Measurements from ENCODE around the gene GUCY1A1.

Gene GUCY1A1

GRCh38 chr4:155734065-155734464 is 67.4 kb downstream of the GUCY1A1 start:
- Histone ChIP-seq H3K27ac (ENCODE audit: low read depth in 2 of 2, low read length in 2 of 2) (no peak overlapping the region), H3K27me3 (ENCODE audit: control insufficient read depth in 2 of 2, insufficient read depth in 2 of 2, low read length in 2 of 2) (no peaks in the 10 kb centered on the region), H3K9ac (ENCODE audit: low read depth in 1 of 2, low read length in 2 of 2) (no peak overlapping the region), H3K36me3 (ENCODE audit: control insufficient read depth in 2 of 2, insufficient read depth in 2 of 2, low read length in 2 of 2) (no peaks in the 10 kb centered on the region), H3K4me3 (ENCODE audit: low read length in 2 of 2) (no peak overlapping the region), H3K9me3 (ENCODE audit: control insufficient read depth in 2 of 2, low read length in 2 of 2) (no peaks in the 10 kb centered on the region), H3K4me1 (ENCODE audit: control insufficient read depth in 2 of 2, insufficient read depth in 2 of 2, low read length in 2 of 2) (no peaks in the 10 kb centered on the region)

GRCh38 chr4:155734951-155735350 is 68.3 kb downstream of the GUCY1A1 start:
- Histone ChIP-seq H3K9ac (ENCODE audit: low read depth in 1 of 2, low read length in 2 of 2) (no peak overlapping the region), H3K27ac (ENCODE audit: low read depth in 2 of 2, low read length in 2 of 2) (no peak overlapping the region), H3K36me3 (ENCODE audit: control insufficient read depth in 2 of 2, insufficient read depth in 2 of 2, low read length in 2 of 2) (no peaks in the 10 kb centered on the region), H3K4me3 (ENCODE audit: low read length in 2 of 2) (no peak overlapping the region), H3K9me3 (ENCODE audit: control insufficient read depth in 2 of 2, low read length in 2 of 2) (no peaks in the 10 kb centered on the region), H3K4me1 (ENCODE audit: control insufficient read depth in 2 of 2, insufficient read depth in 2 of 2, low read length in 2 of 2) (no peaks in the 10 kb centered on the region), H3K27me3 (ENCODE audit: control insufficient read depth in 2 of 2, insufficient read depth in 2 of 2, low read length in 2 of 2) (no peaks in the 10 kb centered on the region)

GRCh38 chr4:155735496-155735895 is 68.8 kb downstream of the GUCY1A1 start:
- Histone ChIP-seq H3K27ac (ENCODE audit: low read depth in 2 of 2, low read length in 2 of 2) (no peak overlapping the region), H3K9ac (ENCODE audit: low read depth in 1 of 2, low read length in 2 of 2) (no peak overlapping the region)

GRCh38 chr4:155738548-155738947 is 71.9 kb downstream of the GUCY1A1 start:
- Histone ChIP-seq H3K27me3 (ENCODE audit: control insufficient read depth in 2 of 2, insufficient read depth in 2 of 2, low read length in 2 of 2) (no peaks in the 10 kb centered on the region), H3K27ac (ENCODE audit: low read depth in 2 of 2, low read length in 2 of 2) (no peak overlapping the region), H3K4me1 (ENCODE audit: control insufficient read depth in 2 of 2, insufficient read depth in 2 of 2, low read length in 2 of 2) (no peaks in the 10 kb centered on the region)

More at GRCh38 chr4:155735496-155735895, 68.8 kb downstream of the GUCY1A1 start:
- no peaks in the 10 kb centered on the region for H3K9me3 ChIP-seq (ENCODE audit: control insufficient read depth in 2 of 2, low read length in 2 of 2)
- H3K4me1 ChIP-seq (ENCODE audit: control insufficient read depth in 2 of 2, insufficient read depth in 2 of 2, low read length in 2 of 2) = no peaks in the 10 kb centered on the region
- no peaks in the 10 kb centered on the region for H3K27me3 ChIP-seq (ENCODE audit: control insufficient read depth in 2 of 2, insufficient read depth in 2 of 2, low read length in 2 of 2)
- no peak overlapping the region for H3K4me3 ChIP-seq (ENCODE audit: low read length in 2 of 2)
- H3K36me3 ChIP-seq (ENCODE audit: control insufficient read depth in 2 of 2, insufficient read depth in 2 of 2, low read length in 2 of 2) = no peaks in the 10 kb centered on the region

GRCh38 chr4:155741546-155741945 is 74.9 kb downstream of the GUCY1A1 start:
- no peak overlapping the region for H3K9ac ChIP-seq (ENCODE audit: low read depth in 1 of 2, low read length in 2 of 2)
- no peaks in the 10 kb centered on the region for H3K27me3 ChIP-seq (ENCODE audit: control insufficient read depth in 2 of 2, insufficient read depth in 2 of 2, low read length in 2 of 2)
- no peaks in the 10 kb centered on the region for H3K36me3 ChIP-seq (ENCODE audit: control insufficient read depth in 2 of 2, insufficient read depth in 2 of 2, low read length in 2 of 2)
- no peaks in the 10 kb centered on the region for H3K9me3 ChIP-seq (ENCODE audit: control insufficient read depth in 2 of 2, low read length in 2 of 2)
- H3K27ac ChIP-seq (ENCODE audit: low read depth in 2 of 2, low read length in 2 of 2) = no peak overlapping the region
- no peaks in the 10 kb centered on the region for H3K4me1 ChIP-seq (ENCODE audit: control insufficient read depth in 2 of 2, insufficient read depth in 2 of 2, low read length in 2 of 2)
- H3K4me3 ChIP-seq (ENCODE audit: low read length in 2 of 2) = no peak overlapping the region

More at GRCh38 chr4:155738548-155738947, 71.9 kb downstream of the GUCY1A1 start:
- H3K36me3 ChIP-seq (ENCODE audit: control insufficient read depth in 2 of 2, insufficient read depth in 2 of 2, low read length in 2 of 2) = no peaks in the 10 kb centered on the region
- H3K9me3 ChIP-seq (ENCODE audit: control insufficient read depth in 2 of 2, low read length in 2 of 2) = no peaks in the 10 kb centered on the region
- no peak overlapping the region for H3K4me3 ChIP-seq (ENCODE audit: low read length in 2 of 2)
- no peak overlapping the region for H3K9ac ChIP-seq (ENCODE audit: low read depth in 1 of 2, low read length in 2 of 2)

- H3K4me3 ChIP-seq (ENCODE audit: low read length in 2 of 2) = no peak overlapping the region
- no peaks in the 10 kb centered on the region for H3K4me1 ChIP-seq (ENCODE audit: control insufficient read depth in 2 of 2, insufficient read depth in 2 of 2, low read length in 2 of 2)
- no peaks in the 10 kb centered on the region for H3K9me3 ChIP-seq (ENCODE audit: control insufficient read depth in 2 of 2, low read length in 2 of 2)
- H3K27ac ChIP-seq (ENCODE audit: low read depth in 2 of 2, low read length in 2 of 2) = no peak overlapping the region
- H3K9ac ChIP-seq (ENCODE audit: low read depth in 1 of 2, low read length in 2 of 2) = no peak overlapping the region
- H3K27me3 ChIP-seq (ENCODE audit: control insufficient read depth in 2 of 2, insufficient read depth in 2 of 2, low read length in 2 of 2) = no peaks in the 10 kb centered on the region
- no peaks in the 10 kb centered on the region for H3K36me3 ChIP-seq (ENCODE audit: control insufficient read depth in 2 of 2, insufficient read depth in 2 of 2, low read length in 2 of 2)
Observed at GRCh38 chr4:155742310-155743015, 75.8 kb downstream of the GUCY1A1 start.

GRCh38 chr4:155745984-155746383 is 79.3 kb downstream of the GUCY1A1 start:
- no peak overlapping the region for H3K27ac ChIP-seq (ENCODE audit: low read depth in 2 of 2, low read length in 2 of 2)
- H3K4me3 ChIP-seq (ENCODE audit: low read length in 2 of 2) = no peak overlapping the region
- H3K36me3 ChIP-seq (ENCODE audit: control insufficient read depth in 2 of 2, insufficient read depth in 2 of 2, low read length in 2 of 2) = no peaks in the 10 kb centered on the region
- H3K4me1 ChIP-seq (ENCODE audit: control insufficient read depth in 2 of 2, insufficient read depth in 2 of 2, low read length in 2 of 2) = no peaks in the 10 kb centered on the region
- H3K9me3 ChIP-seq (ENCODE audit: control insufficient read depth in 2 of 2, low read length in 2 of 2) = no peaks in the 10 kb centered on the region
- no peaks in the 10 kb centered on the region for H3K27me3 ChIP-seq (ENCODE audit: control insufficient read depth in 2 of 2, insufficient read depth in 2 of 2, low read length in 2 of 2)
- no peak overlapping the region for H3K9ac ChIP-seq (ENCODE audit: low read depth in 1 of 2, low read length in 2 of 2)

- H3K9me3 ChIP-seq (ENCODE audit: control insufficient read depth in 2 of 2, low read length in 2 of 2) = no peaks in the 10 kb centered on the region
- H3K27ac ChIP-seq (ENCODE audit: low read depth in 2 of 2, low read length in 2 of 2) = no peak overlapping the region
Observed at GRCh38 chr4:155748039-155748438, 81.4 kb downstream of the GUCY1A1 start.

GRCh38 chr4:155749041-155749440 is 82.4 kb downstream of the GUCY1A1 start:
- no peaks in the 10 kb centered on the region for H3K27me3 ChIP-seq (ENCODE audit: control insufficient read depth in 2 of 2, insufficient read depth in 2 of 2, low read length in 2 of 2)
- H3K9ac ChIP-seq (ENCODE audit: low read depth in 1 of 2, low read length in 2 of 2) = no peak overlapping the region
- no peak overlapping the region for H3K27ac ChIP-seq (ENCODE audit: low read depth in 2 of 2, low read length in 2 of 2)
- H3K36me3 ChIP-seq (ENCODE audit: control insufficient read depth in 2 of 2, insufficient read depth in 2 of 2, low read length in 2 of 2) = no peaks in the 10 kb centered on the region
- no peaks in the 10 kb centered on the region for H3K9me3 ChIP-seq (ENCODE audit: control insufficient read depth in 2 of 2, low read length in 2 of 2)
- H3K4me3 ChIP-seq (ENCODE audit: low read length in 2 of 2) = no peak overlapping the region
- H3K4me1 ChIP-seq (ENCODE audit: control insufficient read depth in 2 of 2, insufficient read depth in 2 of 2, low read length in 2 of 2) = no peaks in the 10 kb centered on the region

More at GRCh38 chr4:155748039-155748438, 81.4 kb downstream of the GUCY1A1 start:
- Histone ChIP-seq H3K9ac (ENCODE audit: low read depth in 1 of 2, low read length in 2 of 2) (no peak overlapping the region), H3K27me3 (ENCODE audit: control insufficient read depth in 2 of 2, insufficient read depth in 2 of 2, low read length in 2 of 2) (no peaks in the 10 kb centered on the region), H3K4me3 (ENCODE audit: low read length in 2 of 2) (no peak overlapping the region), H3K4me1 (ENCODE audit: control insufficient read depth in 2 of 2, insufficient read depth in 2 of 2, low read length in 2 of 2) (no peaks in the 10 kb centered on the region), H3K36me3 (ENCODE audit: control insufficient read depth in 2 of 2, insufficient read depth in 2 of 2, low read length in 2 of 2) (no peaks in the 10 kb centered on the region)

- Histone ChIP-seq H3K36me3 (ENCODE audit: control insufficient read depth in 2 of 2, insufficient read depth in 2 of 2, low read length in 2 of 2) (no peaks in the 10 kb centered on the region), H3K27ac (ENCODE audit: low read depth in 2 of 2, low read length in 2 of 2) (no peak overlapping the region), H3K4me1 (ENCODE audit: control insufficient read depth in 2 of 2, insufficient read depth in 2 of 2, low read length in 2 of 2) (no peaks in the 10 kb centered on the region), H3K9me3 (ENCODE audit: control insufficient read depth in 2 of 2, low read length in 2 of 2) (no peaks in the 10 kb centered on the region), H3K4me3 (ENCODE audit: low read length in 2 of 2) (no peak overlapping the region), H3K27me3 (ENCODE audit: control insufficient read depth in 2 of 2, insufficient read depth in 2 of 2, low read length in 2 of 2) (no peaks in the 10 kb centered on the region), H3K9ac (ENCODE audit: low read depth in 1 of 2, low read length in 2 of 2) (no peak overlapping the region)
Observed at GRCh38 chr4:155751569-155751968, 84.9 kb downstream of the GUCY1A1 start.
